GM15510 (cell line): ENCODE results near the gene CMIP.

Source experiments
- POLR2A ChIP-seq: IDR thresholded peaks from 3 replicates; pipeline ENCODE4 v1.6.1; 2011; ENCODE audit warnings: borderline replicate concordance; ENCODE audit not compliant: insufficient read length; ENCODE audit errors: extremely low read depth

Gene CMIP

DNA sequence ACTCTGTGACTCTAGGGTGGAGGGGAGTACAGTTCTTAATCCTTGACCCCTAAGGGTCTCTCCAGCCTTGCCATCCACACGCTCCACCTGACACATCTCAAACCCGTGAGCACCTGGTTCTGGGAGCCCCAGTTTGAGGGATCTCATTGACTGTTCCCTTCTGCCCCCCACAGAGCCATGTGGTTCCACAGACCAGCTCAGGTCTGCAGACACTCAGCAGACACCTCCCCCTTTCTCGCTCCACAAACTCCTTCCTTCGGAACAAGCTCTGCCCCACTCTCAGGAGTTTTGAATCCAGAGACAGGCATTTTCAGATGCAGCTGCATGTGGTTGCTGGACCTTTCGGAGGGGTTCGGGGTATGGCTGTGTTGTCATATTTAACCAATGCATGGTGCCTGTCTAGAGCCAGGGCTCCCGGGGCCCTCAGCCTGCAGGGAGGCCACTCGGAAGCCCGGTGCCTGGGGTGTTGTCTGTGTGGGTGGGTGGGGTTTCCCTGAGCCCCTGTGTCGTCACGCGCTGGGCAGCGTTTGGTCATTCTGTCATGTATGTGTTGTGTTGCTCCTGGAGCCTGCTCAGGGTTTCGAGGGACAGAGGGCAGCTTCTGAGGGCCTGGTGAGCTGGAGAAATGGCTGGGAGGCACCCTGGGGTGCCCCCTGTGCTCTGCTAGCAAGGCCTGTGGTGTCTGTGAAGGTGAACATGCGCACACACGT is 235.3 kb downstream of the CMIP start:
- TF ChIP-seq POLR2A: no peak

DNA sequence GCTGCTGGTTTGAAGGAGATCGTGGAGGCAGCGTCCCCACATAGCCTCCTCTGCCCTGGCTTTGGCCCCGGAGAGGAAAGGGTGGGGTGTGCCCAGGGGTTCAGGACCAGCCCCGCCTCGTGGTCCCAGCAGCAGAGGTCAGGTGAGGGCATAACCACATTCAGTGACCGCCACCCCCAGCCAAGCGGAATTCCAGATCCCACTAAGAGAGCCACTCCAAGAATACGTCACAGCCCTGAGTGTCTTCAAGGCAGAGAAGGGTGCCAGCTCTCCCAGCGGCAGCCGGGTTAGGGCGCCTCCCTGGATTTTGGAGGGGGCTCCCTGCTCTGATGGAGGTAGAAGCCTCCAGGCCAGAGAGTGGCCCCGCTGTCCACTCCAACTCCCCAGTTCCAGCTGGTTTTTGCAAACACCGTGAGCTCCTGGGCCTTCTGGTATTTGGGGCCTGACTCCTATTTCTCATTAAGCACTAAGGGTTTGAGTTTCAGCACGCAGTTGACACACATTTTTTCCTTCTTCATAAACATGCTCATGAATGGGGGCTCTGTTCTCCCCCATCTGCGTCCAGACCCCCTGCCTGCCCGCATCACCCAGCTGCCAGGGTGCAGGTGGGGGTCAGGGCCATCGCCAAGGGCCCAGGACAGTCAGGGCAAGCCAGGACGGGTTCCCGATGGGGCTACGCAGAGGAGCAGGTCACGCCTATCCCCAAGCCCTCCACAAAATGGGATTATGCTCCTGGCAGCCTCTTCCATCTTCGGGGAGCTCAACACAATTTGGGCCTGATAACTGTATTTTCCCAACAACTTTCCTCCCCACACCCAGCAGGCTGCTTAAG is 236.1 kb downstream of the CMIP start:
- TF ChIP-seq POLR2A: no peak

DNA sequence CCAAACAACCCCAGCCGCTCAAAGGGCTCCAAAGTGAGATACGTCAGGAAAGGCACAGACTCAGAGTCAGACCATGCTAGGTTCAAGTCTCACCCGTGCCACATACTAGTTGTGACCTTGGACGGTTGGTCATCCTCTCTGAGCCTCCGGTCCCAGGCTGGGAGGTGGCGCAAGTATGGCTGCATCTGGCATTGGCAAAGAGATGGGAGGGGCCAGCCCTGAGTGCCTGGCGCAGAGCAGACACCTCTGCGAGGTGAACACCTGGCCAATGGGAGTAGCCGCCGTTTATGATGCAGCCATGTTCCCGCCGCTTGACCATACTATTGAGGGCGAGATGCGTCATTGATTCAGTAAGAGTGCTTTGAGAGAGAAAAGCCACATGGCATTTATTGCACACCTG is 236.7 kb downstream of the CMIP start:
- no peak for TF ChIP-seq POLR2A

DNA sequence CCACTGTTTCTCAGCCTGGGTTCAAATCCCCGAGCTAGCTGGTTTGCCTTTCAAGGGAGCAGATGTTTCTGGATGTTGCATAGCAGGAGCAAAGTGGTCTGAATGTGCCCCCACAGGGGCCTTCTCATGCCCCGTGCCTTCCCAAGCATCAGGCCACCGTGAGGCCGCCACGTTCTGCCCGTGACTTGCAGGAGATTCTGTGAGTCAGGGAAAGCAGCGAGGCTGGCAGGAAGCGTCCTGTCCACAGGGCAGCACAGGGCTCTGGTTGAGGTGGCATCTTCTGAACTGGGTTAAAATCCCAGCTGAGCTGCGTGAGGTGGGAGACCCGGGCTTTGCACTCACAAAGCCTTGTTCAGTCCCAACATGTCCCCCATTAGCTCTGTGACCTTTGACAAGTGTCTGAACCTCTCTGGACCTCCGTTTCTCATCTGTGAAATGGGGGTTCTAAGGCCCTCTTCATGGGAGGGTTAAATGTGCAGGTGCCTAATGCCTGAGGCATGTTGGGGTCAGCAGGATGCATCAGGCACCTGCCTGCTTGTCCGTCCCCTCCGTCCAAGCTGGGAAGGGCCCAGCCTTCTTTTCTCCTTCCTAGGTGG is 239.7 kb downstream of the CMIP start:
- TF ChIP-seq POLR2A: no peak

DNA sequence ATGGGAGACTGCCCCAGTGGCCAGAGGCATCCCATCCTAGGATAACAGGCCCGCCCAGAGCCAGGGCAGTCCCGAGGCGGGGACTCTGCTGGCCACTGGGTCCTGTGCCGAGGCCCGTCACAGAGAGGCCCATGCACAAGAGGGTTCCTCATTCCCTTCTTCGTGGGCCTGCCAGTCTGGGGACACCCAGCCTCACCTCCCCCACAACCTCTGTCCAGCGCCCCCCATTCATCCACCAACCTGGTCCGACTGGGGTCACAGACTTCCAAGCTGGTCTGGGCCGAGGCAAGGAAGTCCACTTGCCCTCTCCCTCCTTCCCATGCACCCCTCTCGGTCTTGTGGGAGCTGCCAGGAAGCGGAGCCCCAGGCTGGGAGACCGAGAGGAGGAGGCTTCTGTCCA is 240.3 kb downstream of the CMIP start:
- TF ChIP-seq POLR2A: no peak

DNA sequence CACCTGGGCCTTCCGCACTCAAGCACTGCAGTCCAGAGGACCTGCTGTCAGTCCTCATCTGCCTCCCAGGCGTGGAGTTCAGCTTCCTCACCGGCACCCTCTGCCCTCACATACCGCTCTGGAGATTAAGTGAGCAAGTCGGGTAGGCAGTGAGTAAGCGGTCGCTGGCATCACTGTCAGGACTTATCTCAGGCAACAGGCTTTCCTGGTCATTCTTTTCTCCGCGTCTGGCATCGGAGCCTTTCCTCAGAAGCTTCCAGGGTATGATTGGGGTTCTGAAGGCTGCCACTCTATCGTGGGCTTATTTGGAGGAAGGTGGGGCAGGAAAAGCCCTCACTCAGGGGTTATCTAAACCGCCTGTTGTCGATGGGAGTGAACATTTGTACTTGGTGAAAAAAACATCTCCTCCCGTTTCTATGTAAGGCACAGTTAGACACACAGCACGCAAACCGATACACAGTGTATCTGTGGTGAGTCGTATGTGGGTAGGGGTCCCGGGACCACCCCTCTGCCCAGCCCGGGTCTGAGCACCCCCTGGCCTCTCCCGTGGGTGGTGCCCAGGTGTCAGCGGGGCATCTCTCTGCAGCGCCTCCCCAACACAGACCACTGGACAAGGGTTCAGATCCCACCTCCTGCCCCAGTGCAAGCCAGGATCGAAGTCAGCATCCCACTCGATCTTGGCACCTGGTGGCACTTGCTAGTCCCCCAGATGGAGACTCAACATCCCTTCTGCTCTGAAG is 242.0 kb downstream of the CMIP start:
- no peak for TF ChIP-seq POLR2A

DNA sequence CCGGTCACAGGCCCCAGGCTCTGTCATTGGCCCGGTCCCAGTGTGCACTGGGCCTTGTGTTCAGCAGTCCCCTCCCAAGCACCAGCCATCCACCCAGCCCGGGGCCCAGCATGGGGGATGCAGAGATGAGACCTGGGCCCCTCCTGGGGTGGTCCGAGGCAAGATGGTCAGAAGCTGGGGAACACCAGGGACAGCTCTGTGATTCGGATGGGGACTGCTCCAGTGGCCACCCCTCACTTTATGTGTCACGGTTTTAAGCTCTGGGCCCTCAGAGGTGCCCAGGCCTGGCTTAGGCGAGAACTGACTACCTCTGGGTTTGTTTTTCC is 242.5 kb downstream of the CMIP start:
- TF ChIP-seq POLR2A: no peak

DNA sequence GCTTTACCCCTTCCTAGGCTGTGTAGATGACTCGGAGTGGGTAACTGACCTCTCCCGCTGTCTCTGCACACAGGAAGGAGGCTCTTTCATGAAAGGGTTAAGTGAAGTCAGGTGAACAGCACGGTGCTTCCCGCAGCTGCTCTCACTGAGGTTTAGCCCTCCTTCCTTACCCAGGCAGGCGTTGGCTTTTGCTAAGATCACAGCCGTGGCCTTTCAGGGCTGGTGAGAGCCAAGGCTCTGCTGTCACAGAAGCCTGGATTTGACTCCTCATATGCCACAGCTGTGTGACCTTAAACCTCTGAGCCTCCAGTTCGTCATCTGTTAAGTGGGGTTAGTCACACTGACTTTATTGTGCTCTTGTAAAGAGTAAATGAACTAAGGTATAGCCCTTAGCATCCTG is 243.6 kb downstream of the CMIP start:
- no peak for TF ChIP-seq POLR2A

DNA sequence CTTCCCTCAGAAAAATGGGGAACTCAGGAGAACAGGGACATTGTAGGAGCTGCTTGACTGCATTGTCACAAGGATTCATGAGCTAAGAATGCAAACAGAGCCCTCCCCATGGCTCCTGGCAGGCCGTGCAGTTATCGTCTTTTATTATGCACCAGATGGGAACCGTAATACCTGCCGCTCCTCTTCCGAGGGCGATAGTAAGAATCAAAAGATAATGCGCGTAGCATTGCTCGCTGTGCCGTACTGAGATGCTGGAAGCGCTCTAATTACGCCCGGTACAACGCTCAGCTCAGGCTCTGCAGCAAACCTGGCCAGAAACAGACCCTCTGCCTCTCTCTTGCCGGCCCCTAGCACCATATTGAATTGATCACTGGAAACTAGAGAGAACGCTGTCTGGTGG is 247.4 kb downstream of the CMIP start:
- TF ChIP-seq POLR2A: no peak

DNA sequence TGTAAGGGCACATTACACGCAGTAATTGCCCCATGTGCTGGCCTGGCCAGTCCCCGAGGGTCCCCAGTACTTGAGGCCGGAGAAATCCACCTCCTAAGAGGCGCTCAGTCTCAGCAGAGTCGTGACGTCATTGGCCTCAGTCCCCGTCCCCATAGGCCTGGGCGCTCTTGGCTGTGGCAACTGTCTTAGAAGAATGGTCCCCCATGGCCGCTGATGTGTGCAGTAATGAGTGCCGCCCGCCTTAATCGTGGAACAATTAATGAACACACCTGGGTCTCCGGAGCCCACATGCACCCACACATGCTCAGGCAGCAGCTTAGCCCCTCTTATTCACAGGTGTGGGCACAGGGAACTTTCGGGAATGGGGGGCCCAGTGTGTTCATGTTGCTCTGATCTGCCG is 248.0 kb downstream of the CMIP start:
- TF ChIP-seq POLR2A: no peak

DNA sequence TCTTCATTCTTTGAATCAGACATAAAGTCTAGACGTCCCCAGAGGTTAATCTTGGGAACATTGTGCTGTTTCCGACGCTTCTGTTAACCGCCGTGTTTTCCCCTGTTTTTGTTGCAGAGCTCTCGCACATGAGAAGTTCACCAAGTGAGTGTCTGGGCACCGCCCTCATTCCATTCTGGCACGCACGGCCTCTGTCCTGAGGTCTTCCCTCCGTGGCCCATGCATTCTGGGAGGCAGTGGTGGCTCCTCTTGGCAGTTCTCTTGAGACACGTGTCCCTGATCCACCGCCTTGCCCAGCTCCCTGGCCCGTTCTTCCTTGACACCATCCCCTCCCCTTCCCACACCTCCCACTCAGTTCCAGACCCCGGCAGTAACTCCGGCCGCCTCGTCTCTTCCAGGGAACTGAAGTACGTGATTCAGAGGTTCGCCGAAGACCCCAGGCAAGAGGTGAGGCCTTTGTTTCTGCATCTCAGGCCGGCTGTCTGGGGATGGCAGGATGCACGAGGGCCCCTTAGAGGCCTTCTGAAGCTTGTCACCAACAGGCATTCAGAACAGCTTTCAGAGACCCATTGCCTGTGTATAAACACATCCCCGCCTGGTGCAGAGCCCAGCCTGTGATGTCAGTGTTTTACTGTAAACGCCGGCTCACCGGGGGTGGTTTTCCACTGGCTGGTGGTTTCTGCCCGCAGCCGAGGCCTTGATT is 248.6 kb downstream of the CMIP start:
- no peak for TF ChIP-seq POLR2A

DNA sequence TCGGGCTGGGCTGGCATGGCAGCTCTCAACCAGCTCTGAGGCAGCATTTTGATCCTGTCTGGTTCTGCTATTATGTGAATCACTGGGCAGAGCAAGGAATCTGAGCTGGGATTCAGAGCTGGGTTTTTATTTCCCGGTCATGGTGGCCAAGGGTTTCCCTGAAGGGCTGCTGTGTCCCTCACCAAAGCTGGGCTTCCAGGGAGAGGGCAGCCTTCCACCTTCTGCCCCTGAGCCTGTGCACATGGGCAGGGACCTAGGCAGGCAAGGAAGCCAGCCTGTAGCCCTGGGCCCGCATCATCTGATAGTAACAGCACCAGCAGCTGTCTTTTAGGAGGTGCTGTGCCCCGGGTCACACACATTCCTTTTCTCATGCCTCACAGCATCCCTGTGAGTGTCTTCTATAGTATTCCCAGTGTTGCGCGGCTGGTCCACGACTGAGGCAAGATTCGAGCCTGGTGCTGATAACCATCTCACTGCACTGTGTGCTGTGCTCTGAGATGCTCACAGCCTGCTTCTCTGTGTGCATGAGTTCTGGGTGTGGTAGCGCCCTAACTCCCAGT is 249.2 kb downstream of the CMIP start:
- no peak for TF ChIP-seq POLR2A

DNA sequence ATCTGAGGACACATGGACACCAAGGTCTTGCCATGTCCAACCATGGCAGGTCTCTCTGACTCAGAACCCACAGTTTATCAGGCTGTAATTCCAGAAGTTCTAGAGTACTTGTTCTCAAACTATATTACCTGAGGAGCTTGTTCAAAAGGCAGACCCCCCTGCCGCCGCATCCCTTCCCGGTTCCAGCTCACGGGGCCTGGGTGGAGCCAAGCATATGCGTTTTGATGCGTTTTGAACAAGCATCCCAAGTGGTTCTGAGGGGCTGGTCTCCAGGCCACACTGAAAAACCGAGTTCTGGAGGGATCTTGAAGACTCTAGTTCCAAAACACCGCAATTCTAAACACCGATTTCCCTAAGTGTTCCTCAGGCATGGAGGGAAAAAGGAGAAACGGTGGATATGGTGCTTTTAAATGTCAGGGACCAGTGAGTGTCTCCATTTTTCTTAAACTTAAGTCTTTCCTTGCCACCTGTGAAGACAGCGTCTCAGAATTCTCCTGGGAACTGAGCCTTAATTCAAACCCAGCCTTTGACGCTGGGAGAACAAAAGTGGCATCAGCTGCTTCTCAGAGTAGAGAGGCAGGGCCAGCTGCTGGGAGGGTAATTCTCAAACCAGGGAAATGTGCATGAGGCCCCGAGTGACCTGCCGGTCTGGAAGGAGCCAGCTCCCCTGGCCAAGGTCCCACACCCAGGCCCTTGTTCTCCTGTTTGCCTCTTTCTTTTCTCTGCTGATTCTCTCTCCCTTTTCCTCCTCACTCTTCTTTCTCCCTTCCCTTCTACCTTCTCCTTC is 250.1 kb downstream of the CMIP start:
- no peak for TF ChIP-seq POLR2A
